OCI-LY1 (cell line): ENCODE measurements around the gene MAD1L1.

Experiments
- H2AFZ ChIP-seq: fragments of 200-600 bp; sonication (generic), shearing (Covaris generic); 2 replicates; pipeline ENCODE4 v1.6.0; 2014; ENCODE audit warnings: antibody characterized with exemption, mild to moderate bottlenecking, low read length
- H3F3A ChIP-seq: fragments of 200-600 bp; sonication (generic), shearing (Covaris generic); 2 replicates; pipeline ENCODE4 v1.6.0; 2014; ENCODE audit warnings: mild to moderate bottlenecking, antibody characterized with exemption, low read length, moderate library complexity; ENCODE audit not compliant: insufficient read depth
- H3K27ac ChIP-seq: fragments of 200-600 bp; sonication (generic); 2 replicates; pipeline ENCODE4 v1.5.1; 2014; ENCODE audit warnings: low read length, mixed run types, mild to moderate bottlenecking, low read depth; ENCODE audit not compliant: poor library complexity, severe bottlenecking
- H3K27me3 ChIP-seq: fragments of 200-600 bp; sonication (generic); 2 replicates; pipeline ENCODE4 v1.6.0; 2014; ENCODE audit warnings: antibody characterized with exemption, mild to moderate bottlenecking, low read length, moderate library complexity; ENCODE audit not compliant: insufficient read depth
- H3K36me3 ChIP-seq: fragments of 200-600 bp; sonication (generic); 2 replicates; pipeline ENCODE4 v1.6.1; 2014; ENCODE audit warnings: mild to moderate bottlenecking, antibody characterized with exemption, low read length, moderate library complexity, mixed read lengths; ENCODE audit not compliant: insufficient read depth
- H3K4me1 ChIP-seq: fragments of 200-600 bp; sonication (generic); 2 replicates; pipeline ENCODE4 v1.5.1; 2014; ENCODE audit warnings: mild to moderate bottlenecking, low read length, moderate library complexity; ENCODE audit not compliant: insufficient read depth, severe bottlenecking
- H3K4me2 ChIP-seq: fragments of 200-600 bp; sonication (generic), shearing (Covaris generic); 2 replicates; pipeline ENCODE4 v1.6.1; 2014; ENCODE audit warnings: low read length
- H3K4me3 ChIP-seq: fragments of 200-600 bp; sonication (generic); 2 replicates; pipeline ENCODE4 v1.5.1; 2014; ENCODE audit warnings: low read length, low read depth, mild to moderate bottlenecking, mixed read lengths; ENCODE audit not compliant: poor library complexity, severe bottlenecking
- H3K79me2 ChIP-seq: fragments of 200-600 bp; shearing (Covaris generic); 2 replicates; pipeline ENCODE4 v1.6.1; 2016; ENCODE audit warnings: mixed run types, low read length, mixed read lengths; ENCODE audit not compliant: insufficient read depth
- H3K9ac ChIP-seq: fragments of 200-600 bp; sonication (generic), shearing (Covaris generic); 2 replicates; pipeline ENCODE4 v1.6.1; 2014; ENCODE audit warnings: mild to moderate bottlenecking, low read length, mixed read lengths
- H3K9me2 ChIP-seq: fragments of 200-600 bp; sonication (generic), shearing (Covaris generic); 2 replicates; pipeline ENCODE4 v1.6.1; 2014; ENCODE audit warnings: low read depth, mild to moderate bottlenecking, low read length, mixed read lengths
- H3K9me3 ChIP-seq: fragments of 200-600 bp; shearing (Covaris generic); 2 replicates; pipeline ENCODE4 v1.6.1; 2014; ENCODE audit warnings: low read length, mixed read lengths
- H4K20me1 ChIP-seq: fragments of 200-600 bp; sonication (generic), shearing (Covaris generic); 2 replicates; pipeline ENCODE4 v1.6.0; 2016; ENCODE audit warnings: mild to moderate bottlenecking, low read length; ENCODE audit not compliant: insufficient read depth
- EZH2 ChIP-seq: fragments of 200-600 bp; sonication (generic), shearing (Covaris generic); IDR thresholded peaks from 2 replicates; pipeline ENCODE4 v1.8.0; 2017; ENCODE audit warnings: borderline replicate concordance, mixed run types, mild to moderate bottlenecking, antibody characterized with exemption, low read length, moderate library complexity, mixed read lengths
- TF ChIP-seq, protein P1 (sequence below): fragments of 200-600 bp; sonication (generic), shearing (Covaris generic); IDR thresholded peaks from 2 replicates; pipeline ENCODE4 v1.5.1; 2017; ENCODE audit warnings: mild to moderate bottlenecking, antibody characterized with exemption, low read length, moderate library complexity, mixed read lengths

The MAD1L1 gene

DNA sequence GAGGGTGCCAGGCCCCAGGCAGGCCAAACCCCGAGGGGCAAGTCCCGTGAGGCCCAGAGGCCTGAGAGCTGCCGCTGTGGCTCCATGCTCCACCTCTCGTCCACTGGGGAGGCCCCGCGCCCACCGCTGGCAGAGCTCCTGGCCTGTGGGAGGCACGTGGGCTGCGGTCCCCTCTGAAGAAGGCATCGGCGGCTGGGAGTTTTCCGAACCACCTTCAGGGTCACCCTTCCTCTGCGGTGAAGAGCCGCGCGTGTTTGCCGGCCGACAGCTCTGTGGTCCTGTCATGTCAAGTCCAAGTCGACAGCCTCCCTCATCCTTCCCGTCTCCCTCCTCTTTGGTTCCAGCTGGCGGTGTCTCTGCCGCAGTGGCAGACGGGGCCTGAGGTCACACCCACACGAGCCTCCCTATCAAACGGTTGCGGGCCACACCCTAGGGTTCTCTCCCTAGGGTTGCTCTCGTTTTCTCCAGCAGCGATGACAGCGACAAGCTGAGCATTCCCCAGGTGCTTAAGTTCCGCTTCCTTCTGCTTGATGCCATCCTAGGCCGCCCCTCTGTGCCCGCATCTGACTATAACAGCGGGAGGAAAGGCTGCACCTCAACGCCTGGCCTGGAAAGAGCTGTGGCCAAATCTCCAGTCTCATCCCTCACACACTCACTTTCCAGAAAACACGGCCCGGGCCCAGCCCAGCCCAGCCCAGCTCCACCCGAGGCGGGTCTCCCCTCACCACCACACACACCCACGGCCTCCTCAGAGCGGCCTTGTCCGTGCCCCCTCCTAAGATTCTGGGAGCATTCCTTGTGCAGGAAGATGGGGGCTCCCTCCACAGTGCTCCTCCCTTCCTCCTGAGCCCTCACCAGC, 377.6 kb downstream of the MAD1L1 start:
- Histone ChIP-seq H3K9ac (no peak overlapping the region), H4K20me1 (no peaks in the 10 kb centered on the region), H3K4me1 (no peaks in the 10 kb centered on the region), H3K79me2 (no peaks in the 10 kb centered on the region), H3K36me3 (no peaks in the 10 kb centered on the region), H3F3A (no peaks in the 10 kb centered on the region), H3K9me2 (no peaks in the 10 kb centered on the region), H3K9me3 (no peaks in the 10 kb centered on the region), H3K27me3 (no peaks in the 10 kb centered on the region), H3K4me3 (no peak overlapping the region), H3K4me2 (no peak overlapping the region), H3K27ac (no peak overlapping the region), H2AFZ (no peak overlapping the region)
- TF ChIP-seq, protein P1, sequence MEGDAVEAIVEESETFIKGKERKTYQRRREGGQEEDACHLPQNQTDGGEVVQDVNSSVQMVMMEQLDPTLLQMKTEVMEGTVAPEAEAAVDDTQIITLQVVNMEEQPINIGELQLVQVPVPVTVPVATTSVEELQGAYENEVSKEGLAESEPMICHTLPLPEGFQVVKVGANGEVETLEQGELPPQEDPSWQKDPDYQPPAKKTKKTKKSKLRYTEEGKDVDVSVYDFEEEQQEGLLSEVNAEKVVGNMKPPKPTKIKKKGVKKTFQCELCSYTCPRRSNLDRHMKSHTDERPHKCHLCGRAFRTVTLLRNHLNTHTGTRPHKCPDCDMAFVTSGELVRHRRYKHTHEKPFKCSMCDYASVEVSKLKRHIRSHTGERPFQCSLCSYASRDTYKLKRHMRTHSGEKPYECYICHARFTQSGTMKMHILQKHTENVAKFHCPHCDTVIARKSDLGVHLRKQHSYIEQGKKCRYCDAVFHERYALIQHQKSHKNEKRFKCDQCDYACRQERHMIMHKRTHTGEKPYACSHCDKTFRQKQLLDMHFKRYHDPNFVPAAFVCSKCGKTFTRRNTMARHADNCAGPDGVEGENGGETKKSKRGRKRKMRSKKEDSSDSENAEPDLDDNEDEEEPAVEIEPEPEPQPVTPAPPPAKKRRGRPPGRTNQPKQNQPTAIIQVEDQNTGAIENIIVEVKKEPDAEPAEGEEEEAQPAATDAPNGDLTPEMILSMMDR = no peak
- TF ChIP-seq EZH2 = no peak

DNA sequence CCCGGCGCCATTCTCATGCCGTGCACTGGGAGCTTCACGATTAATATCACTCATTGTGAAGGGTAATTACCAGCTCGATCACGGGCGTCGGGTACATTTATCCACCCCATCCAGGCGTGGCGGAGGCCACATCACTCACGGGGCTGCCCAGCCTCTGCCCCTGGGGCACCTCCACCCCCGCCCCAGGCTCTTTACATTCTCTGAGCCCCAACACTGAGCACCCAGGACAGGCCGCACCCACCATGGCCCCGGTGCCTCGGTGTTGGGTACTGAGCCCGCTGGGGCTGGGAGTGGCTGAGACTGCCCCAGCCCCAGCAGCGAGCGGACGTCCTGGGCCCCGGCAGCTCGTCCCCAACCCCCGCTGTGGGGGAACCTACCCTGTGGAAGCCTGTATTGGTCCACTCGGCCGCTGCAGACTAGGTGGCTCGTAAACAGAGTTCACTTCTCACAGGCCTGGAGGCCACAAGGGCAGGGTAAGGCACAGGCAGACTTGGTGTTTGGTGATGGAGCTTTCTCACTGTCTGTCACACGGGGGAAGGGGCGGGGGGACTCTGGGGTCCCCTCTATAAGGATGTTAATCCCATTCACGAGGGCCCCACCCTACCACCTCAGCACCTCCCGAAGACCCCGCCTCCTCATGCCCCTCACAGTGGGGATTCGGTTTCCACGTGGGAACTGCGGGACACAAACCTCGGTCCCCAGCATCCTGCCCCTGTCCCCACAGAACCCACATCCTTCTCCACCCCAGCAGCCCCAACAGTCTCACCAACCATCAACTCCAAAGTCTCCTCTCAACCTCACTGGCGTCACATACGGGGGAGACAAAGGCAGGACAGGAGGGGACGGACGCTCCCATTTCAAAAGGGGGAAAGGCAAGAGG, 378.5 kb downstream of the MAD1L1 start:
- Histone ChIP-seq H3K4me2 (no peak overlapping the region), H2AFZ (no peak overlapping the region), H4K20me1 (no peaks in the 10 kb centered on the region), H3K79me2 (no peaks in the 10 kb centered on the region), H3K9ac (no peak overlapping the region), H3F3A (no peaks in the 10 kb centered on the region), H3K27ac (no peak overlapping the region), H3K9me3 (no peaks in the 10 kb centered on the region), H3K4me1 (no peaks in the 10 kb centered on the region), H3K4me3 (no peak overlapping the region), H3K36me3 (no peaks in the 10 kb centered on the region), H3K9me2 (no peaks in the 10 kb centered on the region), H3K27me3 (no peaks in the 10 kb centered on the region)
- TF ChIP-seq EZH2 = no peak
- TF ChIP-seq, protein P1 = no peak

DNA sequence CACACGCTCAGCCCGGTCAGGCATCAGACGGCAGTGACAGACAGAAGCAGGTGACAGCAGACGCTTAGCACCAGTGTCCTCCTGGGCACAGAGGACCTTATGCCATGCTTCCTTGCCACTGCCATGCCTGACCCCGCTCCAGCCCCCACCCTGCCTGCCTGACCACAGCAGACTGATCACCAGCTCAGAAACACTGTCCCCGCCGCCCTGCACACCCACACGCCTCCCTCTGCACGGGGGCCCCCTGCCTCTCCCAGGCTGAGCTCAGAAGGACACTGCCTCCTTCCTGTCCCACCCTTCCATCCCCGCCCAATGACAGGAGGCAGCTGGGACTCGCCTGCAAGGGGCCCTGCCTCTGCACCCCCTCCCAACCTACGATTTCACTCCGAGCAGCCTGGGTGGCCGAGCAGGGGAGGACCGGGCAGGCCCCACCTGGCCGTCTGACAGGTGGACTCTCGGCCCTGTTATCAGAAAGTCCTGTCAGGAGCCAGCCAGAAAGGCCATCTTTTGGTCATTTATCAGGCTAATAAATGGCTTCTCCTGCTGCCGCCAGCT, 379.2 kb downstream of the MAD1L1 start:
- H3K4me1 ChIP-seq = no peaks in the 10 kb centered on the region
- TF ChIP-seq EZH2 = no peak
- TF ChIP-seq, protein P1 = no peak
- no peaks in the 10 kb centered on the region for H3K9me2 ChIP-seq
- H3K79me2 ChIP-seq = no peaks in the 10 kb centered on the region
- H3K9me3 ChIP-seq = no peaks in the 10 kb centered on the region
- H3K27ac ChIP-seq = no peak overlapping the region
- no peaks in the 10 kb centered on the region for H4K20me1 ChIP-seq
- H3K4me2 ChIP-seq = no peak overlapping the region
- H3K4me3 ChIP-seq = no peak overlapping the region
- no peak overlapping the region for H2AFZ ChIP-seq
- H3F3A ChIP-seq = no peaks in the 10 kb centered on the region
- no peaks in the 10 kb centered on the region for H3K36me3 ChIP-seq
- no peaks in the 10 kb centered on the region for H3K27me3 ChIP-seq
- no peak overlapping the region for H3K9ac ChIP-seq
